ENCODE results near the gene WDR62.

Gene WDR62

DNA sequence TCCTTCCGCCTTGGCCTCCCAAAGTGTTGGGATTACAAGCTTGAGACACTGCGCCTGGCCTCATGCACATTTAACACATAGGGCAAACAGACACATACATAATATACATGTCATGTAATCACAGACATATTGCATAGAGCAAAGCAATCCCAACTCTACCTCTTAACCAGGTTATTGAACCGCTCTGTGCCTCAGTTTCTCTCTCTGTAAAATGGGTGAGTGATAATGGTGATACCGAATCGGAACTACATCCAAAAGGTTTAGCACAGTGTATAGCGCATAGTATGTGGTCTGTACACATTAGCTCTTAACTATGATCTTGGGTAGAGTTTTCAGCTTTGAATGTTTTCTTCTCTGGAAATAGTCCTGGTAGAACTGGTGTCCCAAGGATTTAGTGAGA is 89.9 kb downstream of the WDR62 start:
- DNase-seq: no peak

DNA sequence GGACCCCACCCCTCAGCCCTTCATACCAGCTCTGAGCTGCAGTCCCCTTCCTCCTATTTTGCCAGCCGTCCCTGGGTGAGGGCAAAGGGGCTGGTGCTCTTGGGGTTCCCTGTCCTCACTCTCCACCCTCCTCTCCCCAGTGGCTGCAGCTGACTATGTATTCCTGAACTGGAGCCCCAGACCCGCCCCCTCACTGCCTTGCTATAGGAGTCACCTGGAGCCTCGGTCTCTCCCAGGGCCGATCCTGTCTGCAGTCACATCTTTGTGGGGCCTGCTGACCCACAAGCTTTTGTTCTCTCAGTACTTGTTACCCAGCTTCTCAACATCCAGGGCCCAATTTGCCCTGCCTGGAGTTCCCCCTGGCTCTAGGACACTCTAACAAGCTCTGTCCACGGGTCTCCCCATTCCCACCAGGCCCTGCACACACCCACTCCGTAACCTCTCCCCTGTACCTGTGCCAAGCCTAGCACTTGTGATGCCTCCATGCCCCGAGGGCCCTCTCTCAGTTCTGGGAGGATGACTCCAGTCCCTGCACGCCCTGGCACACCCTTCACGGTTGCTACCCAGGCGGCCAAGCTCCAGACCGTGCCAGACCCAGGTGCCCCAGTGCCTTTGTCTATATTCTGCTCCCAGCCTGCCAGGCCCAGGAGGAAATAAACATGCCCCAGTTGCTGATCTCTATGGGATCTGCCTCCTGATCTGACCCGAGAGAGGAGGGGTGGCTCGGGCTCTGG is 95.1 kb downstream of the WDR62 start:
- DNase-seq: no peak

DNA sequence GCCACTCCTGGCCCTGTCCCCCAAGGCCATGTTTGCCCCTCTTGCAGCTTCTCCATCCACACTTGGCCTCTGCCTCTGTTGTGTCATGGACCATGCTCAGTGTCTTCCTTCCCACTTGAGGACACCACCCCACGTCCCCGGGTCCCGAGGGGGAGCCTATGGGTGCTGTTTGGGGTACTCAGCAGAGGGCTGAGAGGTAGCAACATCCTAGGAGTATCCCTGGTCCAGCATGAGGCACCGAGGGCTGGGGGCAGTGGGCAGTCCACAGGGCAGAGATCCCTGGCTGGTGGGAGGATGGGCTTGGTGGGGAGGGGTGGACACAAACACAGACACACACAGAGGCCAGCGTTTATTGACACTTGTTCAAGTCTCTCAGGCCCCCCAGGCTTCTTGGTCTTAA is 95.9 kb downstream of the WDR62 start:
- no peak for DNase-seq

DNA sequence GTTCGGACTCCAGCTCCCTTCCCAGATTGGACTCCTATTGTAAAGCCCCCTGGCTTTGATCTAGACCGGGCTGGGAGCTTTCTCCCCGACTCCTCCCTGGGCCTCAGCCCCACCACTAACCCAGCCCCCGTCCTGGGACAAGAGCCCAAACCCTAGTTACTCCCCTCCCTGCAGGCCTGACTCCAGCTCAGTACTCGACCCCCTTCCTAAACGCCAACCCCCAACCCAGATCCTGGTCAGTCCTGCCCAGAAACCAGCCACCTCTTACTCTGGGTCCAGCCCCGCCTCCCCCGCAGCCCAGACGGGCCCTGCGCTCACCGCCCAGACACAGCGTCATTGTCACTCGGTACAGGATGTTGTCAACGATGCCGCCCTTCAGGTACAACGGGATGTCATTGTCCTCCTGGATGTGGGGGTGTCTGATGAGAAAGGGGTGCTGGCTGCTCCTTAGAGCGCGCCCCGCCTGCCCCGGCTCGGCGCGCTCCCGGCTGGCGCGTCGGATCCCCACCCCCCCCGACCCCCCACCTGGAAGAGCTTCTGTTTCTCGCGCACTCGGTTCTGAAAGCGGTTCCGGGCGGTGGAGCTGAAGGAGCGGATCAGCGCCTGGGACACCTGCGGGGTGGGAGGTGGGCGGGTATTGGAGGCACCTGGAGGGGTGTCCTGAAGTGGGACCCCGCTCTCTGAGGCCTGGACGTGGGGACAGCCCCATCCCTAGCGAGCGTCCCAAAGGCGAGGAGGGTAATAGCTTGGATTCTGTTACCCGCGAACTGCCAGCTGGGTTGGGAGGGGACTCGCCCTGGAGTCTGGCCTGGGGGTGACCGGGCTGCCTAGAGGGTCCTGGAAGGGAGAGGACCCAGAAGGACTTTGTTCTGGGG is 96.7 kb downstream of the WDR62 start:
- no peak for DNase-seq

DNA sequence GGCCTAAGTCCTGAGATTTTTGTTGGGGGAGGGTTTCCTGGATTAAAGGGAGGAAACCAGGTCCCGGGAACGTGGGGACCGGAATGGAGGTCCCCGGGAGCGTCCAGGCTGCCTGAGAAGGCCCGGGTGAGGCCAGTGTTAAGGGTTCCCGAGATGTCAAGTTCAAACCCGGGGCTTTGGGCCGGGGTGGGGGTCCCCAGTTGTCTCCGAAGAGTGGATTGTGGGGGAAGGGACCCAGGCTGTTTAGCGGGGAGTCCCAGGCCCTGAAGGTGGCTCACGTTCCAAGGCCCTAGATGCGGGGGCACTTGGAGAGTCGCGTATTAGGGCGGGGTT is 97.3 kb downstream of the WDR62 start:
- DNase-seq: no peak

DNA sequence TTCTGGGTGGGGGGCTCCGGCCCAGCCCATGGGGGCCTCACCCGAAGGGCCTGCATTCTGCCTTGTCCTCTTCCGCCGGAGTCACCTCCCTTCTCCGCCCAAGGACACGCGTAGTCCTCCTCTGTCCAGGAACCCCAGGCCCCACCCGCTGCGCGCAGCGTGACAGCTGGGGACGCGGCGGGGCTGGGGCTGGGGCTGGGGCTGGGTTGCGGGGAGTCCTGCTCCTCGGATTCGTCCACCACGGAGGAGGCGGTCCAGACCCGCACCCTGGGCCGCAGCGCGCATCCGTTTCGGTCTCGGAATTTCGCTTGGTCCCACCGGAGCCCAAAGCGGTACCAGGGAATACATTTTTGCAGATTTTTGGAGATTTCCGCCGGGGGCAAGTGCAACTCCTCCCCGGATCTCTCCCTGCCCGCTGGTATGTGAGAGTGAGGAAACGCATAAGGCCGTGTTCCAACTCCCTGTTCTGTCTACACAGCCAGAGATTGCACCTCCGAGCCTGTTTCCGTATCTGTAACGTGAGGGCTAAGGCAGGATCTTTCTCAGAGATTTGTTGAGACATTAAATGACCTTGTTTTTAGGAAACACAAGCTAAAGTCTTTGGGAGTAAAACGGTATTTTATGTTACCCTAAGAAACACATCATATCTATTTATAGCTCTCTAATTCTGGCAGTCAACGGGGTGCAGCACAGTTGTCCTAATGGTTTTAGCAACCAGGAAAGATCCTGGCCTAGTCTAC is 97.8 kb downstream of the WDR62 start, which contains the start of gene COX7A1:
Gene COX7A1, minus strand, starts transcription at position 96 of the 740 bp plus-strand sequence. Its CDS starts 40 bp downstream, at position 56.
- no peak for DNase-seq

DNA sequence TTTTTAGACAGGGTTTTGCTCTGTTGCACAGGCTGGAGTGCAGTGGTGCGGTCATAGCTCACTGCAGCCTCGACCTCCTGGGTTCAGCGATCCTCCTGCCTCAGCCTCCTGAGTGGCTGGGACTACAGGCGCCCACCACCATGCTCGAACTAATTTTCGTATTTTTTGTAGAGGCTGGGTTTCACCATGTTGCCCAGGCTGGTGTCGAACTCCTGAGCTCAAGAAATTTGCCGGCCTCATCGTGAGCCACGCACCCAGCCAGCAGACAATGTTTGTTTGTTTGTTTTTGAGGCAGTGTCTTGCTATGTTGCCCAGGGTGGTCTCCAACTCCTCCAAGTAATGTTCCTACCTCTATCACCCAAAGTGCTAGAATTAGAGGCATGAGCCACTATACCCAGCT is 98.4 kb downstream of the WDR62 start:
- DNase-seq: no peak

Measured in activated CD4-positive, alpha-beta T cell treated with anti-CD3 and anti-CD28 coated beads for 1 hour (primary cell).